NCI-H69 (cell line): ENCODE data around the gene TTLL1.

Experiments used
- DNase-seq: peaks from one replicate; lab custom pipeline; 2025; lab: John Stamatoyannopoulos, UW

Gene TTLL1

DNA sequence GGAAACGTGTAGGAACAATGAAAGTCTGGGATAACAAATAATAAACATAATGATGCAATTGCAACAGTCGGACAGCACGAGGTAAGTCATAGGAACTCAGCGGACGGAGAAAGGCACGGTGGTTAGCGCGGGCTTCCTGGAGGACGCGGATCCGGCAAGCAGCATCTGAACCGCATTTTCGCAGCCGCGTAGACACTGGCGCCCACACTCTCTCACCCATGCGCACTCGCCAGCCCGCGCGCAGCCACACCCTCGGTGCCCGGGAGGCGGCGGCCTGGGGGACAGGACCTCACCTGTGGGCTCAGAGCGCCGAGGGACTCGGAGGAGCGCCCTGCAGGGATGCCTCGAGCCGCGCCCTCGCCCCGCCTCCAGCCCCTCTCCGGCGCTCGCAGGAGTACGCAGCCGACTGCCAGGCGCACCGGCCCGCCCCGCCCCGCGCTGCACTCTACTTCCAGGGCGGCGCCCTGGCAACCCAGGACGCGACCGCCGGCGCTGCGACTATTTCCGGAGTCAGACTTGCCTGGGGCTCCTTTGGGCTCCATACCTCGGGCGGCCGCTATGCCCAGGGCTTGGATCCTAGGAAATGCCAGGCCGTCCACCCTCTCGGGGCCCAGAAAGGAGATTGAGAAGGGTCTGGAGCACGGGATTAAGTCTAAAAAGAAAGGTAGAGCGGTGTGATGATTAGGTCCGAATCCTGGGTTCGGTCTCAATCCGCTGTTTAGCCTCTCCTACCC is at the start of gene TTLL1:
TTLL1 (minus strand) TSS at position 408 of the 734 bp plus-strand sequence. CDS start 13,805 bp downstream, outside the sequence.
- DNase-seq, result peak; percentile 97

DNA sequence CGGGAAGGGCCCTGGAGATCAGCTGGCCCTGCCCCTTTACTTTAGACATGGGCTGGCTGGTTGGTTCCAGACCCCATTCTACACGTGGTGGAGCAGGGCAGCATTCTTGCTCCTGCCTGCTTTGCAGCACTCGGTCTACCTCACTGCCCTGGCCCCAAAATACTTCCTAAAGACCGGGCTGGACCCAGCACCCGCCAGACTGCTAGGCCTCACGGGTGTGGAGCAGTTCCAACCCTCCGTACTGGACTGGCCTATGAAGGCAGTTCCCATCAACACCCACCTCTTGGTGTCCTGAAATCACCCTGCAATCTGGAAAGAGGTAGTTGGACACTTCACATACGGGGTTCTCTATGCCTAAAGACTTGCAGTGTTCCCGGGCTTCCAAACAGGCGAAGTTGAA is 47.6 kb upstream of the TTLL1 start:
- DNase-seq, result no peak

DNA sequence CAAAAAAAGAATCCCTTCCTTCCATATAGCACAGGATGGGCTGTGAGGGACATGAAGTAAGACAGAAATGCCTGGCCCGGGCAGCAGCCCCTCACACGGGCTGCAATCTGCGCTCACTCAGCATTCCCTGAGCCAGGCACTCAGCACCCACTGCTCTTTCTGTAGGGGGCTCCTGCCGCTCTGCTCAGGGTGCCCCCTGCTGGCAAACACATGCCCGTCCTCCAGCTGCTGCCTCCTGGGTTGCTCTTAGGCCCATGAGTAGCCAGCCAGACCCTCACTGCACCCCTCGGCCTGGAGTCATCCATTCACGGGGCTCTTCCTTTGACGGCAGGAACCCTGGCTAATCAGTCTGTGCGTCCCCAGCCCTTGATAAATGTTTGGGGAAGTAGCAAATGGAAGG is 47.1 kb upstream of the TTLL1 start:
- DNase-seq, result peak; percentile 41

DNA sequence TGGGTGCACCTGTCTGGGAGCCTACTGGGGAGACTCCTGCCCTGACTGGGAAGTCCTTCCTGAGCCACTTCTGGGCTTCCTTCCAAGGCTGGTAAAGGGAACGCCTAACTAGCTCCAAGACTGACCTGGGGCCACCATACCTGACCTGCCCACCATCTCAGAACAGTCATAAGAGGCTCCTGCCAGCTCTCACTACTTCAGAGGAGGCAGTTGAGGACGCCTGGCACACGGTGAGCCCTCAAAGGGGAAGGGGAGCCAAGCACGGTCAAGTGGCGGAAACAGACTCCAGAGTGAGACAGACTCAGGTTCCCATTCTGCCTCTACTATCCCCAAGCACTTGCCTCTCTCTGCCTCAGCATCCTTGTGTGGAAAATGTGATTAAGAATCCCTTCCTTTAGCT is 46.4 kb upstream of the TTLL1 start:
- no peak for DNase-seq

DNA sequence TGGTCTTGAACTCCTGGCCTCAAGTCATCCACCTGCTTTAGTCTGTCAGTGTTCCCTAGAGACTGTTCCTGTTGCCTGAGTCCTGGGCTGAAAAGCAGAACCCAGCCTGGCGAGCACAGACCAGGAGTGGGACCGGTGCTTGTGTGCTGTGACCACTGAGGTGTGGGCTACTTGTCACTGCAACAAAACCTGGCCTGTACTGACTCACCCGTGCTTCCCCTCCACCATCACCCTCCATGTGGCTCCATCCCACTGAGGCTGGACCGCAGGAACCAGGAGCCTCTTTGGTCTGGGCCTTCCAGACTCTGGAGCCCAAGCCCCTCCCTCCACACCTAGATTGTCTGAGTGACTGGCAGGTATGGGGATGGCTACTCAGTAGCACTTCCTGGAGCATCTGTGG is 45.4 kb upstream of the TTLL1 start:
- DNase-seq, result no peak

DNA sequence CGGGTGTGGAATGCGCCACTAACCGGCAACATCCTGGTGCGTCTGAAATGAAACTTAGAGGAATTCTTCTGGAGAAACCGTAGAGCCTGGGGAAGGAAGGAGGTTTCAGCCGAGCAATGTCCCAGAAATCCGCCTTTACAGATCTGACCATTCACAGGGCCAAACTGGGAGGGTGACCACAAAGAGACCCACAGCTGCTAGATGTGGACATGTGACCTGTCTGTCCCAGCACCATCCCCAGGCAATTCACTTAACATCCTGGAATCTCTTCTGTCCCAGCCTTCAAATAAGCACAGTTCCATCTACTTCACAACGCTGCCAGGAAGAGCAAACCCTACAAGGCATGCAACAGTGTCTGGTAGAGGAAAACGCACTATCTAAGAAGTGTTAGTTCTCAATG is 44.2 kb upstream of the TTLL1 start:
- no peak for DNase-seq

DNA sequence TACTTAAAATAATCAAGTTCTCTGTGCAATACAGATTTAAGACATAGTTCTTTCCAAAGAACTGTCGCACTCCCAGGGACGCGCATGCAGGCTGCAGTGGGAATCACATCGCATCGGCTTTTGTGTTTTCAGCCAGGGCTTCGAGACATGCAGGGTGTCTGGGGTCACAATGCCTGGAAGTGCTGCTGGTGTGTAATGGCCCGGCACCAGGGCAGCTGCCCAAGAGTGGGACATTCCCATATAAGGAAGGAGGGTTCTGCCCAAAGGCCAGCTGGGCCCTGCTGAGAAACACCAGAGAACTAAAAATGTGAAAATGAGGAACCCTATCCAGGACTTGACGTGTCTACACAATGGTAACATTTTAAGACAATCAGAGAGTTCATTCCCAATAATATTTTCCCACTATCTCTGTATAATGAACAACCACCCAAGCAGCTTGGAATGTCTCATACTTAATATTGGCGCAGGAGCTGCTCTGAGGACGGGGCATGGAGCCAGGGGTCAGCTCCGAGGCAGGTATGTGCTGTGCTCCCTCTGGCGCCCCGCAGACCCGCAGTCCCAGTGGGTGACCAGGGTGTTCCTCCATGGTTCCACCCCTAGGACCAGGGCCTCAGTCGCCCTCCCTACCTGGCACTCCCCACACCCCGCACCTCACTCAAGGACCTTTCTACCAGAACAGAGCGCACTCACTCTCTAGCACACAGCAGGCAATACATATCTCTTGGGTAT is 42.7 kb upstream of the TTLL1 start:
- DNase-seq, result no peak

DNA sequence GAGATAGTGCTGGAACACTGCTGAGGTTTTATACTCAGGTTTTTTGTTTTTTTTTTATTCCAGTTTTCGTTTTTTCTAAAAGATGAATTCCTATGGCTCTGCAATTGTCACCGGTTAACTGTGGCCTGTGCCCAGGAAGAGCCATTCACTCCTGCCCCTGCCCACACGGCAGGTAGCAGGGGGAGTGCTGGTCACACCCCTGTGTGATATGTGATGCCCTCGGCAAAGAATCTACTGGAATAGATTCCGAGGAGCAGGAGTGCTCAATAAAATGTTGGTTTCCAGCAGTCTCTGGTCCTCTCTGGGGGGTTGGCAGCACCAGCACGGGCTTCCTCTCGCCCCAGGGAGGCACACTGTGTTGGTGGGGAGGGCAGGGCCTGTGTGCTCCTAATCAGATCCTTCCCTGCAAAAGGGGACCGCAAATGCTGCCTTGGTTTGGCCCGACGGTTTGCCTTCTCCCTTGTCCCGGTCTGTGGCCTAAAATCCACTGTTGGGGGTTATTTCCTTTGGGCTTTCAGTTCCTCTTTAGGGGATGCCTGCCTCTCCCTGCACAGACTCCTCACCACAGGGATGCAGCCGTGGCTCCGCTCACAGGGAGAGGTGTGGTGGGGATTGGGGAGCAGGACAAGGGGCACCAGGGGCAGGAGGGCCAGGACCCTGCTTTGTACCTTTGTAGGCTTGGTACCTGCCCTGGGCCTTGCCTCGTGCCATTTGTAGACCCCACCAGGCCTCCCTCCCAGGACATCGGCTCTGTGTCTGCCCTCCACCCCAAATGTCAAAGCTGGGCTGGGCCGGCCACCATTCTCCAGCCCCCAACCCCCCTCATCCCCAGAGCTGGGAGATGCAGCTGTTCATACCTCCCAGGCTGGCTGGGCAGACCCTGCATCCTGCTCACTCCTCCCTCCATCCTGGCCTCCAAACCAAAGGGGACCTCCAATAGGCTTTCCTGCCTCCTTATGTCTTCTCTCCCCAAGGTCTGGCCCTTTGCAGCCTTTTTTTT is 40.5 kb upstream of the TTLL1 start:
- peak; percentile 59 for DNase-seq

DNA sequence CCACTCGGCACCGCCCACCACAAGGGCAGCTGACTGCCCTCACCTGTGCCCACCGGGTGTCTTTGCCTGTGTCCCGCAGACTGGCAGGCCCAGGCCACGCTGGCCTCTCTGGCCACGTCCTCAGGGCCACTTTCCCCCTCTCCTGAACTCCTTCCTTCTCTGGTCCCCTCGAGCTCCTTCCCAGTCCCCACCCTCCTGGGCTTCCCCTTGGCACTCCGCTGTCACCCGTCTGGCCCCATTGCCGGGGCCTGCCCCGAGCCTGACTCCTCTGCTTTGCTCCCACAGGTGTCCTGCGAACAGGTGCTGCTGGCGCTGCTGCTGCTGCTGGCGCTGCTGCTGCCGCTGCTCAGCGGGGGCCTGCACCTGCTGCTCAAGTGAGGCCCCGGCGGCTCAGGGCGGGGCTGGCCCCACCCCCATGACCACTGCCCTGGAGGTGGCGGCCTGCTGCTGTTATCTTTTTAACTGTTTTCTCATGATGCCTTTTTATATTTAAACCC is 39.8 kb upstream of the TTLL1 start:
- DNase-seq, result peak; percentile 90

DNA sequence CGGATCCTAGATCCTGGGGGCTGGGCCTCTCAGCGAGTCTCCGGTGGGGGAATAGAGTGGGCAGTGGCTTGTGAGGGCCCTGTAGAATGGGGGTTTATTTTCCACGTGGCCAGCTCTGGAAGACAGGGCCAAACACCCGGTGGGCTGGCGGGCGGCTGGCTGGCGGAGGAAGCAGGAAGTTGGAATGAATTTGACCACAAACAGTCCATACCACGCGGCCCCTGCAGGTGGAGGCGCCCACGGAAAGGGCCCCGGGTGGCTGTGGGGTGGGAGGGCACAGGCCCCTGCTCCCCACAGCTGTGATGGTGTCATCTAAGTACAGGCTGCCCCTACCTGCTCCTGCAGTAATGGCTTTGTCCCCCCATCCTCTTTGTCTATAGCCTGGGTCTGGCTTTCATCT is 38.9 kb upstream of the TTLL1 start:
- DNase-seq, result no peak

DNA sequence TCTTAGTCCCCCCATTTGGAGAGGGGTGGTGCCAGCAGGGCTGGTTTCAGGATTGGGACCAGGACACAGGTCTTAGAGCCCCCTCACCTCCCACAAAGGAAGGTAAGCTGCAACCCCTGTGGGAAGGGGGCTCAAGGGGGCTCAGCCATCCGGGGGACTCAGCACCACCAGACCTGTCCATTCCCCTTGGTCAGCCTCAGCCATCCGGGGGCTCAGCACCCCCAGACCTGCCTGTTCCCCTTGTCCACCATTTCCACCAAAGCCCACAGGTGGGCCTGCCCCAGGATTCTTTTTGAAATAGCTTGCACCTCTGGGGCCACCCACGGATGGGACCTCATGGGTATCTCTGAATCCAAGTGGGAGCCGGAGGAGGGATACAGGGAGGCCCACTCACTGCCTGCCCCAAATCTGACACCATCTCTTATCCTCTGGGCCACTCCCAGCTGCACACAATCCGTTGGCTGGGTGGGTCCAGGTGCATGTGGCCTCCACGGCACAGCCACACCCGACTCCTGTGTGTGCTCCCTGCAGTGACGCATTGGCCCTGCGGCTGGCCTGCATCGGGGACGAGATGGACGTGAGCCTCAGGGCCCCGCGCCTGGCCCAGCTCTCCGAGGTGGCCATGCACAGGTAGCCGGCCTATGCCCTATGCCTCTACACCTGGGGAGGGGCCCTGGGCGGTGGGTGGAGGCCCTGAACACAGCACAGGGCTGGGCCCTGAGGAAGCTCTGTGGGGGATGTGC is 38.1 kb upstream of the TTLL1 start:
- no peak for DNase-seq

DNA sequence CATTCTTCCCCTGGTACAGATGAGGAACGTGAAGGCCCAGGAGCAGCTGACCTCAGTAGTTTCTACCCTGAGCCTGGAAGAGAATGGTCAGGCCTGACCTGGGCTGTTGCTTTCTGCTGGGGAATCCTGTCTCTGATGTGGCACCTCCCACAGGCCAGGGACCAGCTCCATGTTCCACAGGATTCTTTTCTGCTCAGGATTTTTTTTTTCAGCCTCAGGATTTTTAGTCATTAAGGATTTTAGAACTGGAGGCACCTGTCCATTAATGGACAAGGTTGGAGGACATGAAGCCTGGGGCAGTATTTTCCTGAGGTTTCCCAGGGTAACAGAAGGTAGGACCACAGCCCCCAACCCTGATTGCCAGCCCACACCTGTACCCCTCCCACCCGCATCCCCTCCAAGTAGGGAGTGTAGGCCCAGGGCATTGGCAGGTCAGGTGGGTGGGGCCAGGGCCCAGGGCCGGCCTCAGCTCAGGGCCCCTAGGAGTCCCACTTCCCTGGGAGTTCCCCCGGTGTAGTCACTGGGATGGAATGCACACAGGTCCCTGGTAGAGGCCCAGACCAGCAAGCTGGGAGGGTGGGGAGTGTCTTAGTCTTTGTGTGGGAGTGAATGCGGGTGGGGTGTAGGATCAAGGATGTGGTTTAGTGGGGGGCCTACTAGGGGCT is 37.4 kb upstream of the TTLL1 start:
- DNase-seq, result no peak

DNA sequence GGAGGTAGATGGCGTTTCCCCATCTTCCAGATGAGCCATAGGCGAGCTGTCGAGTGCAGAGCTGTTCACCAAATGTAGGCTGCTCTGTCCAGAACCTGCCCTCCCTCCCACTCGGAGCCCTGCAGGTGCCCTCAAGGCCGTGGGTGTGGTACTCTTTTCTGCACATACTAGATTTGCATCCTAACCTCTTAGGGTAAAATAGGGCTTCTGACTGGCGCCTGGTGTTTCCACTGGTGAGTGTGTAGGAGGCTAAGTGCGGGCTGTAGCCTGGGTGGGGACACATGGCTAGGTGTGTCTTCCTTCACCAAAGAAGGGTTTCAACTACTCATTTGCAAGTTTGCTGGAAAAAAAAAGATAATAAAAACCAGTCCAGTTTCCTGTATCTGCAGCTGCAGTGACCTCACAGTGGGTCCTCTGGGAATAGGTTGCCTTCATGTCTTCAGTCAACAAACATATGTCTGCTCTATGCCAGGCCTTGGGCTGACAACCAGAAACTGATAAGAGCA is 29.8 kb upstream of the TTLL1 start:
- peak; percentile 22 for DNase-seq

DNA sequence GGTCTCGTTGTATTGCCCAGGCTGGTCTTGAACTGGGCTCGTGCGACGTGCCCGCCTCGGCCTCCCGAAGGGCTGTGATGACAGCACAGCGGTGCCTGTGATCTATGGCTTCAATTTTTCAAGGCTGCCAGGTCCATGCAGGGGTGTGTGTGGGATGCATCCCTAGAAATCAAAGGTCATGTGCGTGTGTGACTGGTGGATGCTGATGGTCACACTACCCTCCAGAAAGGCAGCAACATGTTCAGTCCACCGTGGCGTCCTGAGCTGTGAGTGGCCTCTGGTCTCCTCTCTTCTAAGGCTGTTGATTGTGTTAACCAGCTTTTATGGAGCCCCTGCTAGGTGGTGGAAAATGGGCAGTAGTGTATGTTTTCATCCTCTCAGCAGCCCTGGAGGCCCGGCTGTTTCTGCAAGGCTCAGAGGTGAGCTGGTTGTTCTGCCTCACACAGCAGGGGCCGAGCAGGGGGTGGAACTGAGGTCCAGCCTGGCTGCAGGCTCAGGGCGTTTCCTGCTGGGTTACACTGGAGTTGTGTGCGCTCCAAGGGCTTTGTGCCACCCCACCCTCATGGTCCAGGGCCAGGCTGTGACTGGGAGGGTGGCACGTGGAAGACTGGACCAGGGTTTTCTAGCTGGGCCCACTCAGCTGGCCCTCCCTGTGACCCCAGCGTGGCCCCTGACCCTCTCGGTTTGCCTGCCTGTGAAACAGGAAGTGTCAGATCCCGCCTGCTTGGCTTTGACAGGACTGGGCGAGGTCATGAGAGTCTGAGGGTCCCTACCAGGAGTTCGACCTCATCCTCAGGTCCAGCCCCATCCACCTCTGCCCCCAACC is 29.0 kb upstream of the TTLL1 start:
- DNase-seq, result no peak

DNA sequence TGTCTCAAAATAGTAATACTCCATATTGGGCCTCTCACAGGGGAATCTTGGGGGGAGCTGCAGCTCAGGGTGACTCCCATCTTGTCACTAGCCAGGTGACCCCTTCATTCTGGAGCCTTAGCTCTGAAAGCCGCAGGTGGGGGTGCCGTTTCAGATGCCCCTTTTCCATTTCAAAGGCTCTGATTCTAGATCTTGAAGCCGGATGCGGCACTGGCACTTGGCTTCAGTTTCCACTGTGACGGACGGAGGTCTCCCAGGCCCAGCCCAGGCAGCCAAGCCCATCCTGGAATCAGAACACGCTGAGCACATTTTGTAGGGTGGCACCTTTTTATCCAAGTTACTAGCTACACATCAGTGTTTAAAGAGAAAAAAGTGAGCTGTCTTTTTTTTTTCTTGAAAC is 27.7 kb upstream of the TTLL1 start:
- DNase-seq, result no peak

DNA sequence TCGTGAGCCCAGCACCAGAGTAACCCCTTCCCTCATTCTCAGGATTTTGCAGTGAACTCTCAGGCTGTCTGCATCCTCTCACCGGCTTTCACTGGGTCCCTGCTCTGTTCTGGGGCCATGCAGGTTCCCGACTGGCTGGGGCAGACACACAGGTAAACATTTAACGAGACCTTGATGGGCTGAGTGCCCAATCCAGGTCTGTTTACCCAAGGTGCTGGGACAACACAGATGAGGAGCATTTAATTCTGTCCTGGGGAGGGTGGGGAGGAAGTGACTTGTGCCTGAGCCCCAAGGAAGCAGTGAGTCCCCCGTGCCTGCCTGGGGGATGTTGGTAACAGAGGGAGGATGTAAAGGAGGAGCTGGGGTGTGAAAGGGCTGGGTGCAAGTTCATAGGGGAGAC is 25.8 kb upstream of the TTLL1 start:
- peak; percentile 81 for DNase-seq

DNA sequence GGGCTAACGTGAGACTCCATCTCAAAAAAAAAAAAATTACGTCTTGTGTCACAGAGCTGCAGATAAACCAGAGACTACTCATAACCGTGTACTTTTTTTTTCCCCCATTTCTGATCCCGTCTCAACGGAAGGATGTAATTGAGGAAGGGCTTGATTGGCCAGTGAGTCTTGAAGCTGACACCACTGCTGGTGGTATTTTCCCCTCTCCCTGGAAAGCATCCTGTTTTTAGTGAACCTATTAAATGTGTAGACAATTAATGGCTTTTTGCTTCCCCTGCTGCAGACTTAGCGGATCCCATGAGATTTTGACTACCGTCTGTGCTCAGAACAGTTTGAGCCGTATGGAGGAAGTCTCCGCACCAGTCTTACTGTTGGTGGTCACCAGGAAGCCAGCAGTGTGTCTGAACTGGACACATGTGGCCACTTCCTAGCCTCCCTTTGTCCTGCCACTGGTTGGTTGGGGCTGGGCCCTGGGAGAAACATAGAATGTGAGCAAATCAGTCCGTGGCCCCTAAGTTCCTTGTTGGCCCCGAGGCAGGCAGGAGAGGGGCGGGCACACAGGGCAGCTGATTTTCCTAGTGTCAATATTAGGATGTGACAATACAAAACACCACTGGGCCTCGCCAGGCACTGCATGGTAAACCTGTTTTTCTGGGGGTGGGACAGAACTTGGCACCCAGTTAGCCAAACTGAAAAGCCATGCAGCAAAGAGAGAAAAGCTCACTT is 24.5 kb upstream of the TTLL1 start:
- DNase-seq, result peak; percentile 61

DNA sequence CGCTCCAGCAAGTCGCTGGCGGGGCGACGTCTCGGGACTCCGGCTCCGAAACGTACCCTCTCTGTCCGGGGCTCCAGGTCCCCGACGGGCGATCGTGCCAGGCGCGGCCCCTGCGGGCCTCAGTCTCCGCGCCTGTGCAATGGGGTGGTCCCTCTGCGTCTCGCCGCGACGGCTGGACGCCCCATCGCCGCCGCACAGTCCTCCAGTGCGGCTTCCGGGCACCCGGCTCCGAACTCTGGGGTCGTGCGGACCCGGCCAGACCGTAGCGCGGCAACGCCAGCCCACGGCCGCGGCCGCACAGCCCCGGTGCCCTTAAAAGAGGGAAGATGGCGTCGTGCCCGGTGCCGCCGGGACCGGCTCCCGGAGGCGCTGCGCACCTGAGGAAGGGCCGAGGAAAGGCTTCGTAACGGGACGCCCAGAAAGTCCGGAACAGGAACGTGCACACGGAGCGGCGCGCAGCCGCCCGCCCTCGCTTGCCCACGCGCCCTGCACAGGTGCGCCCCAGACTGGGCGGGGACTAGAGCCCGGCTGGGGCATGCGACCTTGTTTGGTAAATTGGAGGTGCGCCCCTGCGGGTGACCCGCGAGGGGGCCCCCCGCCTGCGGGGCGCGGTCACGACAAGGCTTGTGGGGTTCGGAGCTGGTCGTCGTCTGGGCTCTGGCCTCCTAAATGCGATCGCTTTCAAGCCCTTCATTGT is 21.9 kb upstream of the TTLL1 start:
- DNase-seq, result peak; percentile 55
